Spinal cord (tissue), 10 donors: ENCODE data around the gene STOML1. TPM values are rescaled to one million over a fixed set of nuclear protein-coding genes. Genes with fewer than 3 reads are reported as not detected.

Source experiments
- DNase-seq, 6 donors: peaks; one replicate each; pipeline versions ENCODE4 v3.0.0 to v3.0.0-alpha.2; 2013 to 2015; ENCODE audit warnings: low spot score in 6 of 6, low read depth in 4 of 6
- H3K27ac ChIP-seq: one replicate; pipeline ENCODE4 v1.5.1; 2013; ENCODE audit warnings: low read depth, low read length, control low read depth
- H3K27me3 ChIP-seq: one replicate; pipeline ENCODE4 v1.6.1; 2013; ENCODE audit warnings: low read length; ENCODE audit not compliant: control insufficient read depth, insufficient read depth
- H3K36me3 ChIP-seq: one replicate; pipeline ENCODE4 v1.6.1; 2013; ENCODE audit warnings: low read length; ENCODE audit not compliant: control insufficient read depth, insufficient read depth
- H3K4me1 ChIP-seq: one replicate; pipeline ENCODE4 v1.6.1; 2013; ENCODE audit warnings: low read length; ENCODE audit not compliant: control insufficient read depth, insufficient read depth
- H3K4me3 ChIP-seq: one replicate; pipeline ENCODE4 v1.5.1; 2013; ENCODE audit warnings: low read depth, low read length, control low read depth
- H3K9me3 ChIP-seq: one replicate; pipeline ENCODE4 v1.6.1; 2013; ENCODE audit warnings: low read length; ENCODE audit not compliant: control insufficient read depth, insufficient read depth
- WGBS: methylation state at CpG from one replicate; pipeline ENCODE4 v1.1.5; 2013; ENCODE audit warnings: missing lambda C conversion rate; ENCODE audit not compliant: insufficient coverage; 5-methylcytosine and 5-hydroxymethylcytosine counted together
- polyA plus RNA-seq, 2 donors: library from polyadenylated mRNA; unstranded; fragments of 120-200 nt; gene quantifications; one replicate each; pipeline ENCODE4 v1.2.1, GENCODE V29; 2013; ENCODE audit not compliant: insufficient read length in 2 of 2
- total RNA-seq, 2 donors: library from RNA; depleted of rRNA in 1 of 2; stranded (reverse); fragments of 120-200 nt in 1 of 2; fragments of >200 nt in 1 of 2; gene quantifications; one replicate each; pipeline versions ENCODE4 v1.2.3 to v1.2.4, GENCODE V29; 2013 to 2014
- donor health status: healthy.

The STOML1 gene
- total and polyA plus RNA-seq, 4 donors, result 26.8 to 57.9 (median 44.8) TPM

GRCh38 chr15:74035121-74036017 is 43.3 kb upstream of the STOML1 start:
- H3K4me3 ChIP-seq, result no peak overlapping the region
- 92% methylated on average over 28 of the region's 28 CpGs for WGBS
- DNase-seq, result no peak
- H3K36me3 ChIP-seq, result peaks cover 60% of the 10 kb centered on the region
- no peaks in the 10 kb centered on the region for H3K9me3 ChIP-seq
- H3K27me3 ChIP-seq, result no peaks in the 10 kb centered on the region
- H3K27ac ChIP-seq, result no peak overlapping the region
- peaks cover 15% of the 10 kb centered on the region for H3K4me1 ChIP-seq

- DNase-seq, result no peak
- Histone ChIP-seq H3K4me3 (no peak overlapping the region), H3K27ac (no peak overlapping the region), H3K9me3 (no peaks in the 10 kb centered on the region), H3K4me1 (peaks cover 15% of the 10 kb centered on the region), H3K36me3 (peaks cover 63% of the 10 kb centered on the region), H3K27me3 (no peaks in the 10 kb centered on the region)
- WGBS, result 82% methylated on average over 10 of the region's 10 CpGs
These were observed 42.2 kb upstream of the STOML1 start for GRCh38 chr15:74034206-74034755.

- 92% methylated on average over 10 of the region's 16 CpGs for WGBS
- no peak overlapping the region for H3K27ac ChIP-seq
These were observed 40.8 kb upstream of the STOML1 start for GRCh38 chr15:74032606-74033561.

GRCh38 chr15:74032046-74032445 is 40.0 kb upstream of the STOML1 start:
- H3K4me3 ChIP-seq, result no peak overlapping the region
- no peak overlapping the region for H3K27ac ChIP-seq
- no peaks in the 10 kb centered on the region for H3K9me3 ChIP-seq
- DNase-seq, result no peak
- WGBS, result 94% methylated on average over 6 of the region's 6 CpGs
- H3K4me1 ChIP-seq, result peaks cover 8% of the 10 kb centered on the region
- H3K36me3 ChIP-seq, result peaks cover 50% of the 10 kb centered on the region
- no peaks in the 10 kb centered on the region for H3K27me3 ChIP-seq

More at GRCh38 chr15:74032606-74033561, 40.8 kb upstream of the STOML1 start:
- DNase-seq, result no peak
- Histone ChIP-seq H3K36me3 (peaks cover 58% of the 10 kb centered on the region), H3K9me3 (no peaks in the 10 kb centered on the region), H3K27me3 (no peaks in the 10 kb centered on the region), H3K4me3 (no peak overlapping the region), H3K4me1 (peaks cover 15% of the 10 kb centered on the region)

GRCh38 chr15:74028646-74029045 is 36.6 kb upstream of the STOML1 start:
- H3K27ac ChIP-seq, result no peak overlapping the region
- no peaks in the 10 kb centered on the region for H3K9me3 ChIP-seq
- no peaks in the 10 kb centered on the region for H3K27me3 ChIP-seq
- no peak for DNase-seq
- peaks cover 39% of the 10 kb centered on the region for H3K36me3 ChIP-seq
- H3K4me1 ChIP-seq, result peaks cover 7% of the 10 kb centered on the region
- no CpG with 5 or more reads among the region's 3 CpGs for WGBS
- no peak overlapping the region for H3K4me3 ChIP-seq

GRCh38 chr15:74027688-74028087 is 35.6 kb upstream of the STOML1 start:
- no peak overlapping the region for H3K27ac ChIP-seq
- no peaks in the 10 kb centered on the region for H3K27me3 ChIP-seq
- no peak for DNase-seq
- WGBS, result 77% methylated on average over 2 of the region's 3 CpGs
- H3K9me3 ChIP-seq, result no peaks in the 10 kb centered on the region
- peaks cover 39% of the 10 kb centered on the region for H3K36me3 ChIP-seq
- H3K4me1 ChIP-seq, result peaks cover 7% of the 10 kb centered on the region
- no peak overlapping the region for H3K4me3 ChIP-seq

- H3K27me3 ChIP-seq, result no peaks in the 10 kb centered on the region
- 84% methylated on average over 5 of the region's 5 CpGs for WGBS
- no peaks in the 10 kb centered on the region for H3K9me3 ChIP-seq
- peaks cover 7% of the 10 kb centered on the region for H3K4me1 ChIP-seq
- H3K27ac ChIP-seq, result no peak overlapping the region
- no peak overlapping the region for H3K4me3 ChIP-seq
- H3K36me3 ChIP-seq, result peaks cover 37% of the 10 kb centered on the region
- no peak for DNase-seq
These were observed 33.3 kb upstream of the STOML1 start for GRCh38 chr15:74025436-74025835.

GRCh38 chr15:74024687-74025086 is 32.6 kb upstream of the STOML1 start:
- H3K9me3 ChIP-seq, result no peaks in the 10 kb centered on the region
- no peaks in the 10 kb centered on the region for H3K27me3 ChIP-seq
- DNase-seq, result no peak
- H3K36me3 ChIP-seq, result peaks cover 33% of the 10 kb centered on the region
- no peak overlapping the region for H3K4me3 ChIP-seq
- WGBS, result 48% methylated on average over 2 of the region's 2 CpGs
- no peak overlapping the region for H3K27ac ChIP-seq
- peaks cover 7% of the 10 kb centered on the region for H3K4me1 ChIP-seq

GRCh38 chr15:74022706-74023470 is 30.8 kb upstream of the STOML1 start:
- peaks cover 7% of the 10 kb centered on the region for H3K4me1 ChIP-seq
- no peak overlapping the region for H3K4me3 ChIP-seq
- H3K27me3 ChIP-seq, result no peaks in the 10 kb centered on the region
- H3K36me3 ChIP-seq, result peaks cover 33% of the 10 kb centered on the region
- DNase-seq, result no peak
- no peaks in the 10 kb centered on the region for H3K9me3 ChIP-seq
- H3K27ac ChIP-seq, result no peak overlapping the region
- 92% methylated on average over 66 of the region's 66 CpGs for WGBS
